Neural crest cell (in vitro differentiated cells): ENCODE measurements around the gene DNAH6. TPM values are rescaled to one million over a fixed set of nuclear protein-coding genes. Genes with fewer than 3 reads are reported as not detected.

ENCODE experiments used
- DNase-seq: peaks from one replicate; pipeline ENCODE4 v3.0.0; 2021; ENCODE audit warnings: low read depth, mixed read lengths, low spot score
- H3K27ac Mint-ChIP-seq: one replicate; pipeline ENCODE4 v1.8.0; 2021; ENCODE audit warnings: mild to moderate bottlenecking, mixed read lengths; ENCODE audit not compliant: unreplicated experiment
- H3K27me3 Mint-ChIP-seq: 2 replicates; pipeline ENCODE4 v1.8.0; 2021; ENCODE audit warnings: low read depth, mild to moderate bottlenecking, mixed read lengths
- H3K36me3 Mint-ChIP-seq: 2 replicates; pipeline ENCODE4 v1.8.0; 2021; ENCODE audit warnings: low read depth, mild to moderate bottlenecking, mixed read lengths
- H3K4me1 Mint-ChIP-seq: 2 replicates; pipeline ENCODE4 v1.8.0; 2021; ENCODE audit warnings: mixed read lengths
- H3K4me3 Mint-ChIP-seq: one replicate; pipeline ENCODE4 v1.8.0; 2021; ENCODE audit warnings: mild to moderate bottlenecking, mixed read lengths
- H3K9me3 Mint-ChIP-seq: 2 replicates; pipeline ENCODE4 v1.8.0; 2021; ENCODE audit warnings: mixed read lengths
- total RNA-seq: library from RNA; stranded (reverse); gene quantifications from 2 replicates; pipeline ENCODE4 v1.2.1, GENCODE V29; 2021
- TF ChIP-seq, protein P1 (sequence below): fragments of 200-600 bp; sonication (generic); conservative IDR thresholded peaks from 2 replicates; pipeline ENCODE4 v1.5.0; 2021; ENCODE audit warnings: antibody characterized with exemption, mild to moderate bottlenecking

Gene DNAH6
- total RNA-seq, 1 donor from 2014 or later, result 2.8 TPM

DNA sequence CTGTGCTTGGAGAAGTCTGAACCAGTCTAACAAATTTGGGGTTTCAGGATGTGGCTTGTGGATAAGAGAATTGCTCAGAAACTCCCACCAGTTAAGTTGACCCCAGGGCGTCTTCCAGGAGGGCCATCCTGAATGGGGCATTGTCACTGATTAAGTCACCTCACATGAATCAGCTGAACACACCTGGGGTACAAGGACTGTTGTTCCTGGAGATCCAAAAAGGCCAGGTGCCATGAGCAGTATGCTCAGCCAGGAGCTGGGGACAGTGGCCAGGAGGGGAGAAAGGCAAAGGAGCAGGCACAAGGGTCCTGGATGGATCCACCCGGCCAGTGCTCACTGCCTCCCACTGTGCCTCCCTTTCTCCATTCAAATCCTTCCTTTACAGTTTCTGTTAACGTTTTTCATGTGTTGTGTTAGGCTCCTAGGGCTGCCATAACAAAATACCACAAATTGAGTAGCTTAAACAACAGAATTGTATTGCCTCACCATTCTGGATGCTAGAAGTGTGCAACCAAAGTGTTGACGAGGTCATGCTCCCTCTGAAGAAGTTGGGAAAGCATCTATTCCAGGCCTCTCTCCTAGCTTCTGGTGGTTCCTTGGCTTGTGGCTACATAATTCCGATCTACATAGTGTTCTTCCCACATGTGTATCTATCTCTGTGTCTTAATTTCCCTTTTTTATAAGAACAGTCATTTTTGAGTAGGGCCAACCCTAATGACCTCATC is 331.2 kb downstream of the DNAH6 start:
- H3K4me1 Mint-ChIP-seq, result no peaks in the 10 kb centered on the region

DNA sequence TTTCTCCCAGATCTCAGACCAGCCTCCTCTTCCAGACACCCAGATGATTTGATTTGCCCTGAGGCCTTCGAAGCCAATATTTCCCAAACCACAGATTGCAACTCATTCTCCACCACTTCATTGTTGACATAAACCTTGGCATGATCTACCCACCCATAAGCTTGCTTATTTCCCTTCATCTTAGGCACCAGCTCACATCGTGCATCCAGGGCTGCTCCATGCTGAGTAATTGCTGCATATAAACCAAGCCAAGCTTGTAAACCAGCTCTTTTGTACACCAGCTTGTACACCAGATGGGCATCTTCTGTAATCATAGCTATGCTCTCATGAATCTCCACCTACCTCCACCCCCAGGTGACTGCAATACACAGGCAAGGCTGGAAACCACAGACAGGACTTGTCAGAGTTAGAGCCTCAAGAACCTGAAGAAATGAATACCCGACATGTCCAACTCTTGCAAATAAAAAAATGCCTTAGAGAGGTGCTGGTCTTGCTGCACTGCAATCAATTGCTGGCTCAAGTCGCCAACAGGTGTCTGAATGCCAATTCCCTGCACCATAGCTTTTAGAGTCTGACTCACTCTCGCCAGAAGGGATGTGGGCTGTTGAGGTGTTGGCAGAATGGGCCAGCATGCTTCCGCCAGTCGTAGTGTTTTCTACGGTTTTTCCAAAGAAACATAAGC is 333.1 kb downstream of the DNAH6 start:
- TF ChIP-seq, protein P1, sequence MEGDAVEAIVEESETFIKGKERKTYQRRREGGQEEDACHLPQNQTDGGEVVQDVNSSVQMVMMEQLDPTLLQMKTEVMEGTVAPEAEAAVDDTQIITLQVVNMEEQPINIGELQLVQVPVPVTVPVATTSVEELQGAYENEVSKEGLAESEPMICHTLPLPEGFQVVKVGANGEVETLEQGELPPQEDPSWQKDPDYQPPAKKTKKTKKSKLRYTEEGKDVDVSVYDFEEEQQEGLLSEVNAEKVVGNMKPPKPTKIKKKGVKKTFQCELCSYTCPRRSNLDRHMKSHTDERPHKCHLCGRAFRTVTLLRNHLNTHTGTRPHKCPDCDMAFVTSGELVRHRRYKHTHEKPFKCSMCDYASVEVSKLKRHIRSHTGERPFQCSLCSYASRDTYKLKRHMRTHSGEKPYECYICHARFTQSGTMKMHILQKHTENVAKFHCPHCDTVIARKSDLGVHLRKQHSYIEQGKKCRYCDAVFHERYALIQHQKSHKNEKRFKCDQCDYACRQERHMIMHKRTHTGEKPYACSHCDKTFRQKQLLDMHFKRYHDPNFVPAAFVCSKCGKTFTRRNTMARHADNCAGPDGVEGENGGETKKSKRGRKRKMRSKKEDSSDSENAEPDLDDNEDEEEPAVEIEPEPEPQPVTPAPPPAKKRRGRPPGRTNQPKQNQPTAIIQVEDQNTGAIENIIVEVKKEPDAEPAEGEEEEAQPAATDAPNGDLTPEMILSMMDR, result no peak
- no peaks in the 10 kb centered on the region for H3K27me3 Mint-ChIP-seq

More for the DNA sequence above, 331.2 kb downstream of the DNAH6 start:
- Mint-ChIP-seq H3K9me3 (no peaks in the 10 kb centered on the region), H3K36me3 (no peaks in the 10 kb centered on the region), H3K4me3 (no peak overlapping the region), H3K27ac (no peak overlapping the region), H3K27me3 (no peaks in the 10 kb centered on the region)
- TF ChIP-seq, protein P1, result no peak
- no peak for DNase-seq

DNA sequence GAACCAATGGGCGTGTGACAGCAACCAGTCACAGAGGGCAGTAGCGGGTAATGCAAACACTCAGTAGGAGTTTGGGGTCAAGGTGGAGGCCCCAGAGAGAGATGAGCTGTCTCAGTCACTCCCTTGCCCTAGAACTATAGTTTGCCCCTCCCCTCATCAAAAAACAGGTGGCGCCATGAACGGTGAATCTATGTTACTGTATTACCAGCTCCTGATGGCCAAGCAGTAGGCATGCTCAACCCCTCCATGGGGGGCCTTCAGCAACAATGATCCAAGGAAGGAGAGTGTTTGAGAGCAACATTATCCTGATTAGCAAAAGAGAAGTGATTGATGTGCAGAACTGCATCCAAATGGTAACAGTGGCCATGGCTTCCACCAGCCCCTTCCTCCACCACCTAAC is 334.2 kb downstream of the DNAH6 start:
- H3K36me3 Mint-ChIP-seq, result no peaks in the 10 kb centered on the region

More for the DNA sequence above, 333.1 kb downstream of the DNAH6 start:
- no peak overlapping the region for H3K4me3 Mint-ChIP-seq
- DNase-seq, result no peak
- no peaks in the 10 kb centered on the region for H3K9me3 Mint-ChIP-seq
- no peaks in the 10 kb centered on the region for H3K36me3 Mint-ChIP-seq
- no peak overlapping the region for H3K27ac Mint-ChIP-seq
- no peaks in the 10 kb centered on the region for H3K4me1 Mint-ChIP-seq

DNA sequence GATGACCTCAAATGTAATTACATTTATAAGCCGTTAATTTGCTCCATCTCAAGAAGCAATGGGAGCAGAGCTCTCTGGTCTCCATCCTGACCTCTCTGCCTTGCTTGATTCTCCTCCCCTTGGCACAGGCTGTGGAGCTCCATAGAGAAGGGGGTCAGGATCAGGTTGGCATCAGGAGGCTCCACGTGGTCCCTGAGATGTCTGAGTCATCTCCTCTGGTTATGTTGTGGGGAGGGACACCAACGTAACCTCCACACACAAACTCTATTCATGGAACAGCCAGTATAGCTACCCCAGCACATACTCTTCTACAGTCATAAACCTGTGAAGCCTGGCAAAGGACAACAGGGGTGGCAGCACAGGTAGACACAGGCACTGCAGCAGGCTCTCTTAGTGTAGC is 335.6 kb downstream of the DNAH6 start:
- Mint-ChIP-seq H3K9me3 (no peaks in the 10 kb centered on the region), H3K27ac (no peak overlapping the region), H3K4me1 (peaks cover 21% of the 10 kb centered on the region), H3K4me3 (no peak overlapping the region), H3K36me3 (no peaks in the 10 kb centered on the region), H3K27me3 (peaks cover 15% of the 10 kb centered on the region)
- TF ChIP-seq, protein P1, result no peak
- no peak for DNase-seq

More for the DNA sequence above, 334.2 kb downstream of the DNAH6 start:
- no peak overlapping the region for H3K27ac Mint-ChIP-seq
- TF ChIP-seq, protein P1, result no peak
- H3K9me3 Mint-ChIP-seq, result no peaks in the 10 kb centered on the region
- no peak overlapping the region for H3K4me3 Mint-ChIP-seq
- H3K4me1 Mint-ChIP-seq, result peaks cover 8% of the 10 kb centered on the region
- DNase-seq, result no peak
- peaks cover 4% of the 10 kb centered on the region for H3K27me3 Mint-ChIP-seq

DNA sequence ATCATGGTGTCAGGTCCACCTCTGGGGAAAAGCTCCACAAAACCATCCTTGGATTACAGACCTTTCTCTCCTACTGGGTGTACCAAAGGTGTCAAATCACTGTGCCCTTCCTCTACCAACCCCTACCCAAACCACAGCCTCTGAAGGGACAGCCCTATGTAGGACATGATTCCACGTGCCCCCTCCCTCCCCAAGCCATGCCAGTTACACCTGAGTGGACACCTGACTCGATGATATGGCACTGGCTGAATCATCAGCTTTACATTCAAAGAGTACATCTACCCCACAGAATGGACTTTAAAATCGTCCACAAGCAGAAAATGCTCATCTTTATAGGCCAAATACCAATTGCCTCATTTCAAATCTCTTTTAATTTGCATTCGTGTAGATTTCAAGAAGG is 338.6 kb downstream of the DNAH6 start:
- no peak overlapping the region for H3K4me3 Mint-ChIP-seq
- TF ChIP-seq, protein P1, result no peak
- H3K36me3 Mint-ChIP-seq, result no peaks in the 10 kb centered on the region
- H3K9me3 Mint-ChIP-seq, result peaks cover 3% of the 10 kb centered on the region
- no peak overlapping the region for H3K27ac Mint-ChIP-seq
- peaks cover 21% of the 10 kb centered on the region for H3K4me1 Mint-ChIP-seq
- DNase-seq, result no peak
- H3K27me3 Mint-ChIP-seq, result peaks cover 15% of the 10 kb centered on the region
